Activated T-cell treated with anti-CD3 and anti-CD28 coated beads, Interleukin-2, amount 50 U/mL, for 1 hour (primary cell): ENCODE results near the gene DPYSL3.
"Not testable (repeated sequence)": the region's sequence is repeated elsewhere in the genome, so short reads cannot be mapped to it uniquely, and the experiment has no call there.

Experiments
- DNase-seq: peaks from one replicate; pipeline ENCODE4 v3.0.0-alpha.2; 2020

Gene DPYSL3

GRCh38 chr5:147400126-147400809 lies 109.6 kb downstream of the DPYSL3 start:
- no peak for DNase-seq

- no peak for DNase-seq
Observed at GRCh38 chr5:147398860-147399259, 111.0 kb downstream of the DPYSL3 start.

GRCh38 chr5:147397616-147398015 lies 112.3 kb downstream of the DPYSL3 start:
- DNase-seq = no peak

- no peak for DNase-seq
Observed at GRCh38 chr5:147396070-147396823, 113.6 kb downstream of the DPYSL3 start.

GRCh38 chr5:147393874-147394672 lies 115.8 kb downstream of the DPYSL3 start:
- DNase-seq = no peak

- no peak for DNase-seq
Observed at GRCh38 chr5:147391781-147392180, 118.1 kb downstream of the DPYSL3 start.

GRCh38 chr5:147390654-147391225 lies 119.1 kb downstream of the DPYSL3 start:
- no peak for DNase-seq

GRCh38 chr5:147388184-147389108 lies 121.4 kb downstream of the DPYSL3 start:
- no peak for DNase-seq

- no peak for DNase-seq
Observed at GRCh38 chr5:147387109-147387508, 122.8 kb downstream of the DPYSL3 start.

- DNase-seq = no peak
Observed at GRCh38 chr5:147384346-147385193, 125.3 kb downstream of the DPYSL3 start.

GRCh38 chr5:147382776-147383175 lies 127.1 kb downstream of the DPYSL3 start:
- no peak for DNase-seq

- no peak for DNase-seq
Observed at GRCh38 chr5:147381555-147381954, 128.3 kb downstream of the DPYSL3 start.

- DNase-seq = no peak
Observed at GRCh38 chr5:147377682-147378081, 132.2 kb downstream of the DPYSL3 start.

- no peak for DNase-seq
Observed at GRCh38 chr5:147375151-147375550, 134.7 kb downstream of the DPYSL3 start.

- no peak for DNase-seq
Observed at GRCh38 chr5:147373328-147373727, 136.5 kb downstream of the DPYSL3 start.

- DNase-seq = no peak
Observed at GRCh38 chr5:147372191-147372590, 137.7 kb downstream of the DPYSL3 start.

GRCh38 chr5:147371290-147371689 lies 138.6 kb downstream of the DPYSL3 start:
- no peak for DNase-seq

GRCh38 chr5:147369742-147370374 lies 140.0 kb downstream of the DPYSL3 start:
- DNase-seq = no peak

- DNase-seq = not testable (repeated sequence)
Observed at GRCh38 chr5:147367381-147367780, 142.5 kb downstream of the DPYSL3 start.

- no peak for DNase-seq
Observed at GRCh38 chr5:147361441-147362175, 148.3 kb downstream of the DPYSL3 start.
